Tibial artery (tissue), 4 donors: ENCODE results near the gene PLAC9.
"Not testable (repeated sequence)": the region's sequence is repeated elsewhere in the genome, so short reads cannot be mapped to it uniquely, and the experiment has no call there.

ENCODE experiments used
- DNase-seq, 2 donors: peaks; one replicate each; pipeline ENCODE4 v3.0.0-alpha.2; 2019
- H3K27ac ChIP-seq, 2 donors: fragments of 200-600 bp; sonication (generic) in 1 of 2; 1 replicate in 1 of 2; 2 replicates in 1 of 2; pipeline ENCODE4 v1.5.1; 2018 to 2019; ENCODE audit warnings: mild to moderate bottlenecking in 1 of 2
- H3K27me3 ChIP-seq, 2 donors: fragments of 200-600 bp; sonication (generic) in 1 of 2; one replicate each; pipeline versions ENCODE4 v1.5.1 to v1.6.0; 2016 to 2019
- H3K36me3 ChIP-seq, 3 donors: fragments of 200-600 bp; sonication (generic) in 2 of 3; one replicate each; pipeline ENCODE4 v1.5.1; 2016 to 2019; ENCODE audit warnings: mild to moderate bottlenecking in 2 of 3
- H3K4me1 ChIP-seq, 4 donors: fragments of 200-600 bp; sonication (generic) in 2 of 4; 1 replicate in 3 of 4; 2 replicates in 1 of 4; pipeline ENCODE4 v1.5.1; 2016 to 2019
- H3K4me3 ChIP-seq, 2 donors: fragments of 200-600 bp; sonication (generic) in 1 of 2; 1 replicate in 1 of 2; 2 replicates in 1 of 2; pipeline ENCODE4 v1.5.1; 2018 to 2019; ENCODE audit warnings: mild to moderate bottlenecking in 2 of 2
- H3K9me3 ChIP-seq, 3 donors: fragments of 200-600 bp; sonication (generic) in 1 of 3; one replicate each; pipeline ENCODE4 v1.5.1; 2016 to 2019
- intact Hi-C: fragments of 100-400 bp; cut with DNase I; formaldehyde crosslinking; loops from one replicate; pipeline ENCODE4 v1.15.0; 2023; ENCODE audit warnings: low total_unique reads
- TF ChIP-seq, protein P1 (sequence below), 2 experiments: fragments of 200-600 bp in 1 of 2; fragments of 450-650 bp in 1 of 2; IDR thresholded peaks; one replicate each; pipeline ENCODE4 v1.5.1; 2017 to 2019; ENCODE audit warnings: antibody characterized with exemption in 2 of 2, mild to moderate bottlenecking in 1 of 2, moderate library complexity in 1 of 2

PLAC9 gene

GRCh38 chr10:80141696-80142460 lies 9.3 kb downstream of the PLAC9 start:
- H3K36me3 ChIP-seq, result no peaks in the 10 kb centered on the region
- H3K27ac ChIP-seq, result no peak overlapping the region
- H3K9me3 ChIP-seq, result no peaks in the 10 kb centered on the region
- TF ChIP-seq, protein P1, sequence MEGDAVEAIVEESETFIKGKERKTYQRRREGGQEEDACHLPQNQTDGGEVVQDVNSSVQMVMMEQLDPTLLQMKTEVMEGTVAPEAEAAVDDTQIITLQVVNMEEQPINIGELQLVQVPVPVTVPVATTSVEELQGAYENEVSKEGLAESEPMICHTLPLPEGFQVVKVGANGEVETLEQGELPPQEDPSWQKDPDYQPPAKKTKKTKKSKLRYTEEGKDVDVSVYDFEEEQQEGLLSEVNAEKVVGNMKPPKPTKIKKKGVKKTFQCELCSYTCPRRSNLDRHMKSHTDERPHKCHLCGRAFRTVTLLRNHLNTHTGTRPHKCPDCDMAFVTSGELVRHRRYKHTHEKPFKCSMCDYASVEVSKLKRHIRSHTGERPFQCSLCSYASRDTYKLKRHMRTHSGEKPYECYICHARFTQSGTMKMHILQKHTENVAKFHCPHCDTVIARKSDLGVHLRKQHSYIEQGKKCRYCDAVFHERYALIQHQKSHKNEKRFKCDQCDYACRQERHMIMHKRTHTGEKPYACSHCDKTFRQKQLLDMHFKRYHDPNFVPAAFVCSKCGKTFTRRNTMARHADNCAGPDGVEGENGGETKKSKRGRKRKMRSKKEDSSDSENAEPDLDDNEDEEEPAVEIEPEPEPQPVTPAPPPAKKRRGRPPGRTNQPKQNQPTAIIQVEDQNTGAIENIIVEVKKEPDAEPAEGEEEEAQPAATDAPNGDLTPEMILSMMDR (IDR thresholded peaks at IDR 0.05), result no peak
- peaks cover 0 to 26% (median 20%) of the 10 kb centered on the region in 4 donors for H3K4me1 ChIP-seq
- DNase-seq, result peak; percentile 18 to 57
- H3K4me3 ChIP-seq, result no peak overlapping the region
- no peaks in the 10 kb centered on the region for H3K27me3 ChIP-seq
- intact Hi-C loops, result no loop called here

- Histone ChIP-seq H3K27me3 (no peaks in the 10 kb centered on the region), H3K27ac (peak overlapping the region in 1 of 2 donors; percentile 35), H3K36me3 (peaks cover 4 to 9% (median 8%) of the 10 kb centered on the region in 3 donors), H3K9me3 (peaks cover 0 to 7% (median 0%) of the 10 kb centered on the region in 3 donors), H3K4me1 (peaks cover 0 to 18% (median 13%) of the 10 kb centered on the region in 4 donors), H3K4me3 (no peak overlapping the region)
- intact Hi-C loops, result no loop called here
- peak in 1 of 2 donors; percentile 69 for DNase-seq
- TF ChIP-seq, protein P1 (IDR thresholded peaks at IDR 0.05), result no peak
These were observed 11.7 kb downstream of the PLAC9 start for GRCh38 chr10:80144067-80144695.

GRCh38 chr10:80144696-80145131 lies 12.2 kb downstream of the PLAC9 start:
- DNase-seq, result peak; percentile 24 to 65
- Histone ChIP-seq H3K27me3 (no peaks in the 10 kb centered on the region), H3K4me3 (no peak overlapping the region), H3K9me3 (peaks cover 0 to 7% (median 0%) of the 10 kb centered on the region in 3 donors), H3K36me3 (peaks cover 5 to 14% (median 13%) of the 10 kb centered on the region in 3 donors), H3K4me1 (peaks cover 0 to 18% (median 13%) of the 10 kb centered on the region in 4 donors), H3K27ac (peak overlapping the region in 1 of 2 donors; percentile 35)
- TF ChIP-seq, protein P1 (IDR thresholded peaks at IDR 0.05), result no peak
- intact Hi-C loops, result no loop called here

GRCh38 chr10:80145406-80146308 lies 13.1 kb downstream of the PLAC9 start:
- H3K27ac ChIP-seq, result peak overlapping the region; percentile 3 to 35
- intact Hi-C loops, H3K4me3 ChIP-seq, H3K27me3 ChIP-seq, H3K9me3 ChIP-seq: not testable (repeated sequence)
- H3K4me1 ChIP-seq, result peaks cover 0 to 18% (median 13%) of the 10 kb centered on the region in 4 donors
- peaks cover 15 to 22% (median 22%) of the 10 kb centered on the region in 3 donors for H3K36me3 ChIP-seq
- DNase-seq, result peak; percentile 54 to 64

GRCh38 chr10:80146918-80147317 lies 14.4 kb downstream of the PLAC9 start:
- DNase-seq, result no peak
- TF ChIP-seq, protein P1 (IDR thresholded peaks at IDR 0.05), result no peak
- Histone ChIP-seq H3K36me3 (peaks cover 23 to 29% (median 26%) of the 10 kb centered on the region in 3 donors), H3K9me3 (peaks cover 0 to 7% (median 0%) of the 10 kb centered on the region in 3 donors), H3K27ac (no peak overlapping the region), H3K4me3 (no peak overlapping the region), H3K4me1 (peaks cover 0 to 18% (median 13%) of the 10 kb centered on the region in 4 donors), H3K27me3 (no peaks in the 10 kb centered on the region)
- intact Hi-C loops, result no loop called here
